ENCODE results near the gene CKMT2. TPM values are rescaled to one million over a fixed set of nuclear protein-coding genes. Genes with fewer than 3 reads are reported as not detected.

CKMT2 gene
- total and polyA plus RNA-seq, 3 donors from 2014 or later: 13.7 to 27.6 (median 25.4) TPM

- DNase-seq: no peak
- Histone ChIP-seq H3K27ac (peak overlapping the region; percentile 19 to 46), H3K27me3 (no peaks in the 10 kb centered on the region), H3K4me1 (peaks cover 40% of the 10 kb centered on the region), H3K4me3 (no peak overlapping the region), H3K9me3 (no peaks in the 10 kb centered on the region), H3K36me3 (ENCODE audit: low read depth, missing control alignments) (no peaks in the 10 kb centered on the region)
- 31 to 49% methylated on average over 3 of the region's 3 CpGs for whole genome bisulfite sequencing, 2 donors
- intact Hi-C loops (cut with DNase I; ENCODE audit: low total_unique reads): no loop called here
- TF ChIP-seq CTCF (IDR thresholded peaks at IDR 0.05): no peak
- TF ChIP-seq POLR2A (IDR thresholded peaks at IDR 0.05): no peak
Observed at GRCh38 chr5:81247441-81247972, 14.4 kb downstream of the CKMT2 start.

GRCh38 chr5:81249240-81249639 is 16.1 kb downstream of the CKMT2 start:
- 88 to 89% methylated on average over 4 of the region's 4 CpGs for WGBS, 2 donors
- TF ChIP-seq POLR2A (IDR thresholded peaks at IDR 0.05) (no peak), CTCF (IDR thresholded peaks at IDR 0.05) (no peak)
- no peak overlapping the region for H3K27ac ChIP-seq
- H3K27me3 ChIP-seq: no peaks in the 10 kb centered on the region
- no peaks in the 10 kb centered on the region for H3K9me3 ChIP-seq
- H3K4me3 ChIP-seq: no peak overlapping the region
- intact Hi-C loops (cut with DNase I; ENCODE audit: low total_unique reads): no loop called here
- DNase-seq: no peak
- H3K4me1 ChIP-seq: peaks cover 31% of the 10 kb centered on the region
- H3K36me3 ChIP-seq (ENCODE audit: low read depth, missing control alignments): no peaks in the 10 kb centered on the region

GRCh38 chr5:81250004-81250403 is 16.9 kb downstream of the CKMT2 start:
- H3K9me3 ChIP-seq: no peaks in the 10 kb centered on the region
- no peaks in the 10 kb centered on the region for H3K27me3 ChIP-seq
- H3K4me1 ChIP-seq: peaks cover 31% of the 10 kb centered on the region
- H3K27ac ChIP-seq: no peak overlapping the region
- H3K4me3 ChIP-seq: no peak overlapping the region
- intact Hi-C loops (cut with DNase I; ENCODE audit: low total_unique reads): no loop called here
- no peak for DNase-seq
- H3K36me3 ChIP-seq (ENCODE audit: low read depth, missing control alignments): no peaks in the 10 kb centered on the region
- WGBS, 2 donors: 90 to 97% methylated on average over 1 of the region's 1 CpG
- TF ChIP-seq CTCF (IDR thresholded peaks at IDR 0.05) (no peak), POLR2A (IDR thresholded peaks at IDR 0.05) (no peak)

- TF ChIP-seq POLR2A (IDR thresholded peaks at IDR 0.05) (no peak), CTCF (IDR thresholded peaks at IDR 0.05) (no peak)
- H3K4me1 ChIP-seq: peaks cover 18% of the 10 kb centered on the region
- intact Hi-C loops (cut with DNase I; ENCODE audit: low total_unique reads): no loop called here
- H3K9me3 ChIP-seq: no peaks in the 10 kb centered on the region
- no peaks in the 10 kb centered on the region for H3K27me3 ChIP-seq
- H3K4me3 ChIP-seq: no peak overlapping the region
- no peaks in the 10 kb centered on the region for H3K36me3 ChIP-seq (ENCODE audit: low read depth, missing control alignments)
- 63 to 69% methylated on average over 5 of the region's 5 CpGs for WGBS, 2 donors
- H3K27ac ChIP-seq: no peak overlapping the region
- DNase-seq: no peak
Observed at GRCh38 chr5:81251922-81252321, 18.8 kb downstream of the CKMT2 start.

GRCh38 chr5:81252904-81253303 is 19.8 kb downstream of the CKMT2 start:
- Histone ChIP-seq H3K36me3 (ENCODE audit: low read depth, missing control alignments) (no peaks in the 10 kb centered on the region), H3K27ac (no peak overlapping the region), H3K4me3 (no peak overlapping the region), H3K9me3 (no peaks in the 10 kb centered on the region), H3K4me1 (peaks cover 8% of the 10 kb centered on the region), H3K27me3 (no peaks in the 10 kb centered on the region)
- no peak for DNase-seq
- 91 to 100% methylated on average over 1 of the region's 1 CpG for WGBS, 2 donors
- intact Hi-C loops (cut with DNase I; ENCODE audit: low total_unique reads): no loop called here
- TF ChIP-seq CTCF (IDR thresholded peaks at IDR 0.05) (no peak), POLR2A (IDR thresholded peaks at IDR 0.05) (no peak)
